C4-2B (cell line): Measurements from ENCODE around the gene NKX1-1.

ENCODE experiments used
- ZFX ChIP-seq: fragments of 450-650 bp; IDR thresholded peaks from 2 replicates; pipeline ENCODE4 v1.6.1; 2017
- TF ChIP-seq, protein P1 (sequence below): fragments of 450-650 bp; conservative IDR thresholded peaks from 2 replicates; pipeline ENCODE4 v1.5.1; 2017; ENCODE audit warnings: mild to moderate bottlenecking

DNA sequence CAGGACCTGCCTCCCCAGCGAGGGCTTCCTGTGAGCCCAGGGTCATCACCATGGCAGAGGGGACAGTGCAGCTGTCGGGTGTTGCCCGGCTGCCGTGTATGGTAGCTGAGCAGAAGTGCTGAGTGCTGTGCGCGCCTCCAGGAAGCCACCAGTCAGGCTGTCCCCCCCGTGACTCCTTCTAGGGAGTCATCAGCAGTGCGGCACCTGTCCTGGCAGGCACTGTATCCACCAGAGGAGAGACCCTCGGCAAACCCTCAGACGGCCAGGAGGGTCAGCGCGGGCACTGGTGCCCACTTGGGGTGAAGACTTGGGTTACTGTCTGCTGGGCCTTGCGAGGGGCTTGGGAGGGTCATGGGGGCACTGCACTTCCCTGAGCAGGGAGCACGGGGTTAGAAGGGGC is 50.9 kb downstream of the NKX1-1 start:
- TF ChIP-seq, protein P1, sequence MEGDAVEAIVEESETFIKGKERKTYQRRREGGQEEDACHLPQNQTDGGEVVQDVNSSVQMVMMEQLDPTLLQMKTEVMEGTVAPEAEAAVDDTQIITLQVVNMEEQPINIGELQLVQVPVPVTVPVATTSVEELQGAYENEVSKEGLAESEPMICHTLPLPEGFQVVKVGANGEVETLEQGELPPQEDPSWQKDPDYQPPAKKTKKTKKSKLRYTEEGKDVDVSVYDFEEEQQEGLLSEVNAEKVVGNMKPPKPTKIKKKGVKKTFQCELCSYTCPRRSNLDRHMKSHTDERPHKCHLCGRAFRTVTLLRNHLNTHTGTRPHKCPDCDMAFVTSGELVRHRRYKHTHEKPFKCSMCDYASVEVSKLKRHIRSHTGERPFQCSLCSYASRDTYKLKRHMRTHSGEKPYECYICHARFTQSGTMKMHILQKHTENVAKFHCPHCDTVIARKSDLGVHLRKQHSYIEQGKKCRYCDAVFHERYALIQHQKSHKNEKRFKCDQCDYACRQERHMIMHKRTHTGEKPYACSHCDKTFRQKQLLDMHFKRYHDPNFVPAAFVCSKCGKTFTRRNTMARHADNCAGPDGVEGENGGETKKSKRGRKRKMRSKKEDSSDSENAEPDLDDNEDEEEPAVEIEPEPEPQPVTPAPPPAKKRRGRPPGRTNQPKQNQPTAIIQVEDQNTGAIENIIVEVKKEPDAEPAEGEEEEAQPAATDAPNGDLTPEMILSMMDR = no peak
- no peak for TF ChIP-seq ZFX
